Activated CD4-positive, alpha-beta T cell treated with anti-CD3 and anti-CD28 coated beads, Interleukin-2, amount 50 U/mL, for 1 hour (primary cell): Measurements from ENCODE around the gene DR1.
"Not testable (repeated sequence)": the region's sequence is repeated elsewhere in the genome, so short reads cannot be mapped to it uniquely, and the experiment has no call there.

Experiments
- DNase-seq: peaks from one replicate; pipeline ENCODE4 v3.0.0-alpha.2; 2020

DR1 gene

DNA sequence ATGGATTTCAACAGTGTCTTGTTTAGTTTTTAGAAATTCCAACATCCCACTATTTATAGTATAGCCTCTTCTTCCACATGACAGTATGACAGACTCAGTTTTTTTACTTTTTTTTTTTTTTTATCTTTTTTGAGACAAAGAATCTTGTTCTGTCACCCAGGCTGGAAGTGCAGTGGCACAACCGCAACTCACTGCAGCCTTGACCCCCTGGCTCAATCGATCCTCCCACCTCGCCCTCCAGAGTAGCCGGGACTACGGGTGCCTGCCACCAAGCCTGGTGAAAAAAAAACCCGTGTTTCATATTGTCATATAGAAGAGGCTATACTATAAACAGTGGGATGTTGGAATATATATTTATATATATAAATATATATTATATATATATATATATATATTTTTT lies 1.2 kb upstream of the DR1 start:
- DNase-seq: no peak

DNA sequence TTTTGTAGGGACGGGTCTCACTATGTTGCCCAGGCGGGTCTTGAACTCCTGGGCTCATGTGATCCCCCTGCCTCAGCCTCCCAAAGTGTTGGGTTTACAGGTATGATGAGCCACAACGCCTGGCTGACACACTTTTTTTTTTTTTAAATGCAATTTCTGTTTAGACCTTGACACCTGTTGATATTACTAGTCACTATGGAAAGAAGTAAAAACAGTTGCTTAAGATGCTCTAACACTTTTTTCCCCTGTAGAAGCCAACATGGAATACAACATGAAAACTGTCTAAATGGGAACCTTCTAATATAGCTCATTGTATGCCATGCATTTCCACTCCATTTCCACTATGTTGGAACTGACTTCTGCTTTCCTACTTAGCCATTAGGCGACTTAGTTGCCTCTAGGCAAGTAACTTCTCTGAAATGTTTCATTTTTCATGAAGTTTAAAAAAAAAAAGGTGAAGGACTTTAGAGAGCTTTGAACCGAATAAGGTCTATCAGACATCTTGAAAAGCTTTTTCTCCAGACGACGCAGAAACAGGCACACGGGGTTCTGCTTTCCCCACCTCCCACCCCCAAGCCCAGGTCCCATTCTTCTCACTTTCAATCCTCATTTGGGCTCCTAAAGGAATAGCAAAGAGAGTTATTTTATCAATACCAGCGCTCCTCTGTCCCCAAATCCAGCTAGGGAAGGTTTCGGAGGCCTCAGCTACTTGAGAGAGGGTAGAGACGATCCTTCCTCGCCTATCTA lies 648 bp upstream of the DR1 start:
- DNase-seq: no peak

DNA sequence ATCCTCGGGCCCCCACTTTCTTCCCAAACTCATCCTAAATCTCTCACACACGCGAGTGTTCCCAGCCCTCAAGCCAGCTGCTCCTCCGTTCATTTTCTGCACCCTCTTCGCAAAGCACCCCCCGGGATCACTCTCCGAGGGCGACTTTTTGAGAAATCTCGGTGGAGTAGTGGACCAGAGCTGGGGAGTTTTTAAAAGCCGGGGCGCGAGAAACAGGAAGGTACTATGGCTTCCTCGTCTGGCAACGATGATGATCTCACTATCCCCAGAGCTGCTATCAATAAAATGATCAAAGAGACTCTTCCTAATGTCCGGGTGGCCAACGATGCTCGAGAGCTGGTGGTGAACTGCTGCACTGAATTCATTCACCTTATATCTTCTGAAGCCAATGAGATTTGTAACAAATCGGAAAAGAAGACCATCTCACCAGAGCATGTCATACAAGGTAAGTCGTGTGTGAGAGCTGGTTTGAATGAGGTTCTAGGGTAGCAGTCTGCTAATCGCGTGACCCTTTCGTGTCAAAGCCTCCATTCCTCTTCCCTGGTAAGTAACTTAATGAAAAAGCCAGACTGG lies 800 bp downstream of the DR1 start:
- DNase-seq: no peak

DNA sequence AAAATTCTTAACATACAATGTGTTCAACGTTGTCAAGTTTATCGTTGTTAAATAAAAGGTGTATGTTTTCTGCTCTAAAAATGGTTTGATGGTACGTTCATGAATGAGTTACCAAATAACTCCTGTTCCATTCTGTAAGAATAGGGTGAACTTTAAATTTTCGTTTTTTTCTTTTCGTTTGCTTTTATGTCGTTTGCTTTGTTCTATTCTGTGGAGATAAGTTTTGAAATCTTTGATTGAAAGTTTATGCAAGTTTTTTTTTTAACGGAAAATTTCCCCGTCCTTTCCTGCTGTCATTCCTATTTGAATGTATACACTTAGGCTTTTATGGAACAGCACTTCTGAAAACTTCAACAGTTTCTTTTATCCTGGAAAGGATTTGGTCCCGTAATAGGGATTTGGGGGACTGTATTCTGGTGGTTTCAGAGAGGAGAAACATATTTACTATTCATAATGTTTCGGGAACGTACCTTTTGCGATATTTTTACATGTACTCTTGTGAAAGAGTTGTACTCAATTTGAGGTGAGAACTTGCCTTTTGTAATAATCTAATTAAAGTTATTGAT lies 1.7 kb downstream of the DR1 start:
- no peak for DNase-seq

DNA sequence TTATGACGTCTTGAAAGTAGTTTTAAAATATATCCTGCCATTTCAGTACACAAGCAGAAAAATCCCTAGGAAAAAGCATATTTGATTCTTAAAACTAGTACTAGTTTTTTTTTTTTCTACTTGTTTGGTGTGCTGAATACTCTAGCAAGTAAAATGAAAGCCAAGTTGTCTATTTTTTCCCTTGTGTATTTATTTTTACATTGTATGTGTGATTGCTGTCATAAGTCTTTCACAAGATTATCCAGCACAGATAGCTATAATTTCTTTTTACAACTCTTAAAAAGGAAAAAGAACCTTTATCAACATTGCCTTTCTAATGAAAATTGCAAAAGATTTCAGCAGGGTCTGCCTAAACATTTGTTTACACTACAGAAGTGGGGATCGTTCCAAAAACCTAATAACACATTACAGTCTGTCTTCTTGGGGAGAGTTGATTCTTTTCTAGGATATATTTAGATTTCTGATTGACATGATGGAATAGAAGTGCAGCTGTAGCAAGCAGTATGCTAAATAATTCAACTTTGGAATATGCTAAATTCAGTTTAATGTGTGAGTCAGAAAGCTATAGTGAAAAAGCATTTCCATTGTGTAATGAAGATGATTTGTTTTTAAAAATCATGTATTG lies 2.5 kb downstream of the DR1 start:
- no peak for DNase-seq

DNA sequence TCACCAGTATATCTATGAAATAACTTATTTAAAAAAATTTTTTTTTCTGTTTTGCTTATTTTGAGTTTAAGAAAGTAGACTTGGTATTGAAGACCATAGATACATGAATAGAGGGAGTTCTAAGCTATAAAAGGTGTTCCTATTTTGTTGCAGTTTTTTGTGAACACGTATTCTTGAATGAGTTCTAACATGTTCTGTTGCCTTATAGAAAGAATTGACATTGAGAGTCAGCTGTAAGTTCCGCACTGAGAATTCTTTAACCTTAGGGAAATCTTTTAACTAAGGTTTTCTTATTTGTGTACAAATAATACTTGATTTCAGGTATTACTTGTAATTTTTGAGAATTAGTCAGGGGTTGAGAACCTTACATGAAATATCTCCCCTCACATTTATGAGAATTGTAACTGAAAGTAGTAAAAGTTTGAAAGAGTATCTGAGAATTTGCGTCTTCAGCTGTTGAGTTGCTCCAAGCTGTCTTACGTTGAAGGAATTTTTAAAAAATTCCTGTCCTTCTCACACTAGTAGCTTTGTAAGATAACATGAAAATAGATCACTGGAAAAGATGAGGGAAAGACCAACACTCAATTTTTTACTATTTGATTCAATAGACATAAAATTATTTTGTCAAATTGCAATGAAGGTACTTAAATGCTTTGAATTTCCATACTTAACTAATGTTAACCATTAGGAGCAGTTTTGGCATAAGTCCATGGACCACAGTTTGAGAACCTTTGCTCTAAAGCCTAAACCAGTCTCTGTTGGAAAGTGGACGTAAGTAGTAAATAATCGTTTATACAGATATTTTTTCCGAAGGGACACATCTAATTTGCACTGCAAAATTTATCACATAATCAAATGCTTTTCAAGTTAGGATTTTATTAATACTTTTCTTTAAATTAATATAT lies 3.8 kb downstream of the DR1 start:
- no peak for DNase-seq

DNA sequence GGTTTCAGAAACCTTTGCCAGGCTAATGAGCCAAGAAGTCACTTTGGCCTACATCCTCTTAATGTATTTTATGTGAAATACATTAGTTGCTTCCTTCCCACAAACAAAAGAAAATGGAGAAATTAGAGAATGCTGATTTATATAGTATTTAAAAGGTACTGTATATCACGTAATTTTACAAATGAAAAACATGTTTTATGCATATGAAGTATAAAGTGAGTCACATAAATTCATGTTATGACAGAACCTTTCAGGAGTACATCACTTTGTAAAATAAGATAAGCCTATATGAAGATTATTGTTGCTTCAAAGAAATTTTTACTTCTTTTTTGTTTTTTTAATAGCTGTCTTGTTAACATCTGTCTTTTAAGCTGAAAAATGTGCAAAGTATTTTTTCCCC lies 4.6 kb downstream of the DR1 start:
- no peak for DNase-seq

DNA sequence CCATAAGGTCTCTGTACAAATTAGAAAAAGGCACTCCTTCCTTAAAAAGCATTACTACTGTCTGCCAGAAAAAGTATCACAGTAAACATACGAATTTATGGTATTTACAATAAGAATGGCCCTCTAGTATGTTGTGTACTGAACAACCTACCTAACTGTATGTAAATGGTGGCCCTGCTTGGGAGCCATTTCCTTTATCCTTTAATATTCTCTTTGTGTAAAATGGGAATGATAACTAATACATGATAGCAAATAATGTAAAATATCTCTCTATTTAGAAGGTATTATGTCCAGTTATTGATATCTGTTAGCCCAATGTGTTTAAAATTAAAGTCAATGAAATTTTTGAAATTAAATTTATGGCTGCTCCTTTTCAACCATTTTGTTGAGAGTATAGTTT lies 5.2 kb downstream of the DR1 start:
- no peak for DNase-seq

DNA sequence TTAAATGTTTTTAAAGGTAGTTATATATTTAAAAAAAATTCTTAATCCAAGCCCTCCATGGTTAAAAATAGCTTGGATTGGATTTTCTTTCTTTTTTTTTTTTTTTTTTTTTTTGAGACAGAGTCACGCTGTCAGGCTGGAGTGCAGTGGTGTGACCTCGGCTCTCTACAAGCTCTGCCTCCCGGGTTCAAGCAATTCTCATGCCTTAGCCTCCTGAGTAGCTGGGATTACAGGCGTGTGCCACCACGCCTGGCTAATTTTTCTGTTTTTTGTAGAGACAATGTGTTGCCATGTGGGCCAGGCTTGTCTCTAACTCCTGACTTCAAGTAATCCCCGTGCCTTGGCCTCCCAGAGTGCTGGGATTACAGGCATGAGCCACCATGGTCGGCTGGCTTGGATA lies 5.6 kb downstream of the DR1 start:
- DNase-seq: not testable (repeated sequence)

DNA sequence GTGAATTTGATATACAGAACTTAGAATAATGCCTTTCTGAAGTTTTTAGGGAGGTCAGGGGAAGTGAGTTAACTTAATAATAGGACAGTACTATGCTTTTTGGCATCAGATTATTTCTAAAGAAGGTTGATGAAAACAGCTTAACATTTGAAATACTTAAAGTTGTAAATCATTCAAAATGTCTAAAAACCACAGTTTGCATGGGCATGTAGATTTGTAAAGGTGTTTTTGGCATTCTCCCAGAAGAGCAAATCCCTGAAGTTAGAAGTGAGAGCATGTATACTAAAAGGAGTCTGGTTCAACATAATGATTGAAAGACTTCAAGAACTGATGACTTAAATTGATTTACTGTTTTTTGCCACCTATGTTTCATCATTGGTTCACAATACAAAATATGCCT lies 6.7 kb downstream of the DR1 start:
- no peak for DNase-seq

DNA sequence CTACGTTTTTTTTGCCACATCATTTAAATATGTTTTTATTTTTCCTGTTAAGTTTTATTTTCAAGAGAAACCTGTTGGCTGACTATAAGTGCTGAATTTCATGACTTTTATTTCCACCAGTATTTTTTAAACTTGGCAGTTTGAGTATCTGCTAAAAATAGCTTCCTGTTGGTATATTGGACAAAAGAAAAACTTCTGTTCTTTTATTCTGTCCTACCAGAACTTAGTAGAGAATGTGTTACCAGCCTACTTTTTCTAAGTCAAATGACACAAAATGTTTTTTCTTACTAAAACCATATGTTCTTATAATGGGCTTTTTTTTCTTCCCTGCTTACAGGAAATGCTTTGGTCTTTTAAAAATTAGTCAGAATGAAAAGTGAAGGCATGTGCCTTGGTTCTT lies 7.6 kb downstream of the DR1 start:
- DNase-seq: no peak

DNA sequence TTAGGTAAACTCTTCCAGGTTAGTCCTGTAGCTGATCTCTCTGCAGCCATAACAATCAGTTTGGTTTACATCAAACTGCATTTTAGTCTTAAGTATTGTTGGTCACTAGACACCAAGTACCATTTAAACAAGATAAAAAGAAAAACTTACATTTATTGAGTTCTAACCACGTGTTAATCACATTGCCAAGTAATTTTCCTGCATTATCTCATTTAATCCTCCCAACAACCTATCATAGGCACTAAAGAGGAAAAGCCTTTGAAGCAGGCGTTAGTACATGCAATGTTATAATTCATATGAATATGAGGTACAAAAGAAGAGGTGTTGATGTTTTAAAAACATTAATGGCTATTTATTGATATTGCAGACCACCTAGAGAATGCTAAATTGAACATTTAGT lies 9.0 kb downstream of the DR1 start:
- DNase-seq: no peak

DNA sequence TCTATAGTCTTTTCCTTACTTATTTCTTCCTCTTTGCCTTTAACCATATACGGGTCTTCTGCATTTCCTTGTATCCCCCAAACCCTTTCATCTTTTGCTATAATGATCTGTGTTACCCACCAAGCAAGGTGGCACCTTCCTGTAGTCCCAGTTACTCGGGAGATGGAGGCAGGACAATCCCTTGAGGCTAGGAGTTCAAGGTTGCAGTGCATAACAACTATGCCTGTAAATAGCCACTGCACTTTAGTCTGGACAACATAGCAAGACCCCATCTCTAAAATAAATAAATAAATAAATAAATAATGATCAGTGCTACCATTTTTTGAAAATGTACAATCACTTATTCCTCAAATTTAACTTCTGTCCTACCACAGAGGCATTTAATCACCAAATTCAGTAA lies 11.5 kb downstream of the DR1 start:
- DNase-seq: no peak

DNA sequence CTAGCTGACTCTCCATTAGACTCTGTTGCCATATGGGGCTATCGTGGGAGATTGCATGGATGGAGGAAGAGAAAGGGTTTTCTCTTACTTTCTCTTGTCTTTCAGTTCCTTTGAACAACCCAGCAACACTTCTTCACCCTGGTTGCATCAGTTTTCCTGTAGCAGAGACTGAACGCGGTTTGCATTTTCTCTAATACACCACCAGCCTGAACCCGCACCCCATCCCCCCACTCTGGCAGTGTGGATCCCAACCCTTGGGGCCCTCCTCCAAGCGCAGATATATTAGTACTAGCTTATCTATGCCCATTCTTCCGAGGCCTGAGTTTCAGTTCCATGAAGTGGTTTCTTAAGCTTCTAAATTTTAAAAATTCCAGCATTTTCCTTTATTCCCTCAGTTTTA lies 12.6 kb downstream of the DR1 start:
- DNase-seq: no peak

DNA sequence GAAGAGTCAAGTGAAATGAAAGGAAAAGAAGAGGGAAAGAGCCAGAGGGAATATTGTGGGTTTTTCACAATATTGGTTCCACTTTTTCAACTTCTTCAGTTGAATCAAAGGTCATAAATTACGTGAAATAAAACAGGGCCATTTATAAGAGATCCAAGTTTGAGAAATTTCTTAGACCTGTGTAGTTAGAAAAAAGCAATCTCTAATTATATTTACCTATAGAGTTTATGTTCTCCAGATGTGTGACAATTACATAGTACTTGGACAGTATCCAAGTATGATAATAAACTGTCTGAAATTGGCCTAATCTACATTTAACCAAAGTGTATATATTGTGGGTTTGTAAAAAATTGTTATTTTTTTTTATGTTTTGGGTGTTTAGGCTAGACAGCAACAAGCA lies 14.4 kb downstream of the DR1 start:
- no peak for DNase-seq

DNA sequence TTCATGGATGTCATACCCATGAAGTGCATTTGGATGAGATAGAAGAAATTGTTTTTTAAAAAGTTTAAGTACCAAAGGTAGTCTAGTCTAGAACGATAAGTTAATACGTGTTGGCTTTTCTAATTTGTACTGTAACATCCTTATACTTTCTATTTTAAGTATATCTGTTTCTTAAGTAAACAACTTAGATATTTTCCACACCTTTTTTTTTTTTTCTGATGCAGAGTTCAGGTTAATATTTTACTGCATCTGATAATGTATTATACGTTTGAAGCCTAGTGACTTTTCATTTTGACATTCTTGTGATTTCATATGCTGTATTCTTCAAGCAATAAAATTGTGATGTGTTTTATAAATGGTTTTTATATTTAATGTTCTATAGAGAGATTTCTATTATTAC lies 16.5 kb downstream of the DR1 start:
- DNase-seq: no peak

DNA sequence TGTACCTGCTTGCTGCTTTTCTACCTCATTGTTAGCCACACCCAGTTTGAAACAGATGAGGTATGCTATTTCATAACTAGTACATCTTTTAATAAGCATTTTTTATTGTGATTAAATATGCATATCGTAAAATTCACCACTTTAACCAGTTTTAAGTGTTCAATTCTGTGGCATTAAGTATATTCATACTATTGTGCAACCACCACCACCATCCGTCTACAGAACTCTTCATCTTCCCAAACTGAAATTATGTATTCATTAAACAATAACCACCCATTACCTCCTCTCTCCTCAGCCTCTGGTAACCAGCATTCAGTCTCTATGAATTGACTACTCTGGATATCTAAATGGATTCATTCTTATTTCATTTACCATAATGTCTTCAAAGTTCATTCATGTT lies 20.1 kb downstream of the DR1 start:
- no peak for DNase-seq

DNA sequence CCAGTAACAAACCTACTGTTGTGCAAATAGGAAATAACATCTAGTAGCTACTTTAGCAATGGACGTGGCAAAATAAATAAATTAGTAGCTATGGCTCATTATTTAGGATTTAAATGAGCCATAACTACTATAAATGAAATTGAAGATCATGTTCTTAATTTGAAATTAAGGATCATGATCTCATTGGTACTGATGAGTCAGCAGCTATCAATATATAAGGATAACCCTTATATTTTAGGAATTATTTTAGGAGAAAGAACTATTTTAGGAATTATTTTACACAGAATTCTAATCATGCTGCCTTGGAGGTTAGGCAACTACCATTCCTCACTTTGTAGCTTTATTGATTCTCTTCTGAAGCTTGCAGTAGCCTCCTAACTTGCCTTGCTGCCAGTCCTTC lies 24.0 kb downstream of the DR1 start:
- DNase-seq: no peak

DNA sequence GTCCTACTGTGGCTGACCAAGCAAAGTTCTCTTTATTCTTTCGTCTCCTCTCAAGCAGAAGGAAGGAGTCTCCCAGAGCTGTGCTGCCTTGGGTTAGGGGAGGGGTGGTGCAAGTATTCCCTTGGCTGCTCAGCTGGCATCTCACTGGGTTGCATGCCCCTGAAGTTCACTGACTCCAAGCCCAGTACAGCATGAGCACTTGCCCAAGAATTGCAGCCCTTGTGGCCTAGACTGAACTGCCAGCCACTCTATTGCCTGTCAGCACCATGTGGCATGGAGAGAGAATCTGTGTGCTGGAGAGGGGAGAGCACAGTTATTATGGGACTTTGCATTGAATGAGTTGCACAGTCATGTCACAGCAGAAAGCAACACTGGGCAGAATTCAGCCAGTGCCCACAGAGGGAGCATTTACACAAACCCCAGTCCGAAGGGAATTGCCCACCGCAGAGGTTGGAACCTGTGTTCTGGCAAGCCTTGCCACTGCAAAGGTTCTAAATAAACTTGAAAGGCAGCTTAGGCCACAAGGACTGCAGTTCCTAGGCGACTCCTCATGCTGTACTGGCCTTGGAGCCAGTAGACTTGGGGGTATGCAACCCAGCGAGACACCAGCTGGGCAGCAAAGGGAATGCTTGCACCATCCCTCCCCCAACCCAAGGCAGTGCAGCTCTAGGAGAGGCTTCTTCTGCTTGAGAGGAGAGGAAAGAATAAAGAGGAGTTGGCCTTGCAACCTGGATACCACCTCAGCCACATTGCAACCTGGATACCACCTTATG lies 28.8 kb downstream of the DR1 start:
- DNase-seq: no peak

DNA sequence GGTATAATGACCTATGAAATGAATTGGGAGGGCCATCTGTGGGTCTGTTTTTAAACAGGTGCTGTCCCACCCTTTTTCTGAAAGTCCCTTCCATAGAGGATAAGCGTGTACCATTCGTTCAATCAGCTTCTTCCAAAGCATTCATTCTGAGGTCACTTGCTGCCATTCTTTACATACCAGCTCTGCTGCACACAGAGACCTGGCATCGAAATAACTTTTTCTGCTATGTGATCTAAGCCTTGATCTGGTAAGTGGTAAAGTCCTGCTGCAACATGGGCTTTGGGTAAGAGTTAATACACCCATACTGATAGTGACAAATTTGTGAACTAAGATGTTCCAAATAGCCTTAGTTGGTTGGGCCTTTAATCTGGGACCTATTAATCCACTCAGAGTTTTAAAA lies 38.9 kb downstream of the DR1 start:
- DNase-seq: no peak

DNA sequence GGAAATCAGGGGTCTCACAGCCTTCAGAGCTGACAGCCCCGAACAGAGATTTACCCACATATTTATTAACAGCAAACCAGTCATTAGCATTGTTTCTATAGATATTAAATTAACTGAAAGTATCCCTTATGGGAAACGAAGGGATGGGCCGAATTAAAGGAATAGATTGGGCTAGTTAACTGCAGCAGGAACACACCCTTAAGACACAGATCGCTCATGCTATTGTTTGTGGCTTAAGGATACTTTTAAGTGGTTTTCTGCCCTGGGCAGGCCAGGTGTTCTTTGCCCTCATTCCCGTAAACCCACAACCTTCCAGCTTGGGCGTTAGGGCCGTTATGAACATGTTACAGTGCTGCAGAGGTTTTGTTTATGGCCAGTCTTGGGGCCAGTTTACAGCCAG lies 40.6 kb downstream of the DR1 start:
- not testable (repeated sequence) for DNase-seq

DNA sequence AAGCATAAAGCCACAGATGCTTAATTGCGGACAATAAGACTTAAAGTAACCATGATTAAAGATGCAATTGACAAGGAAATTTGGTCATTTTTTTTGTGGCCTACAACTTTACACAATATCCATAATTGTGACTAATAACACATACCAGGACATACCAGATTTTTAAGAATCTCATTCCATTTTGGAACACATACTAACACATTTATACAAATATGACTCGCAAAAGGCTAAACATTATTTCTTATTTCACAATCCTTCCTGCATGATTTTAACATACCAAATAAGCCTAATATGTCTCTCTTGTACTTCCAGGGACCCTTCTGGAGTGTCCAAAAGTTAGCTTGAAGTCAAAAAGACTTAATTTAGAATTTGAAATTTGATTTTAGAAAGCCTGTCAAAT lies 48.8 kb downstream of the DR1 start:
- no peak for DNase-seq

DNA sequence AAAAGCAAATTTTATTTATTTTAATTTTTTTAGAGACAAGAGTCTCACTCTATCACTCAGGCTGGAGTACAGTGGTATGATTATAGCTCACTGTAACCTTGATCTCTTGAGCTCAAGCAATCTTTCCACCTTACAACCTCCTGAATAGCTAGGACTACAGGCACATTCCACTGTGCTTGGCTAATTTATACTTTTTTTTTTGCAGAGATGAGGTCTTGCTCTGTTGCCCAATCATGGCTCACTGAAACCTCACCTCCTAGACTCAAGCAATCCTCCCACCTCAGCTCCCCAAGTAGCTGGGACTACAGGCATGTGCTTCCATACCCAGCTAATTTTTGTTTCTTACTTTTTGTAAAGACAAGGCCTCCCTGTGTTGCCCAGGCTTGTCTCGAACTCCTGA lies 49.5 kb downstream of the DR1 start:
- DNase-seq: no peak
